Esophagus squamous epithelium (tissue), 4 donors: ENCODE data around the gene C10orf105.

ENCODE experiments used
- CTCF ChIP-seq, 6 experiments: fragments of 450-650 bp in 4 of 6; fragments of 200-600 bp in 2 of 6; sonication (generic) in 2 of 6; IDR thresholded peaks; one replicate each; pipeline ENCODE4 v1.5.1; 2016 to 2019; ENCODE audit warnings: antibody characterized with exemption in 6 of 6, mild to moderate bottlenecking in 4 of 6, moderate library complexity in 4 of 6
- POLR2A ChIP-seq, 4 donors: fragments of 450-650 bp; IDR thresholded peaks; one replicate each; pipeline ENCODE4 v1.6.1; 2017; ENCODE audit warnings: antibody characterized with exemption in 4 of 4, mild to moderate bottlenecking in 4 of 4, moderate library complexity in 3 of 4

- TF ChIP-seq CTCF (IDR thresholded peaks at IDR 0.05) (no peak), POLR2A (IDR thresholded peaks at IDR 0.05) (no peak)
Measured at GRCh38 chr10:71766717-71767419, 47.3 kb upstream of the C10orf105 start.
